GM12872 (cell line): ENCODE results near the gene HRAS.

Experiments
- TF ChIP-seq, protein P1 (sequence below): IDR thresholded peaks from 3 replicates; pipeline ENCODE4 v1.5.1; 2011; ENCODE audit warnings: low read depth, mild to moderate bottlenecking, low read length, moderate library complexity; ENCODE audit not compliant: insufficient read depth

The HRAS gene

DNA sequence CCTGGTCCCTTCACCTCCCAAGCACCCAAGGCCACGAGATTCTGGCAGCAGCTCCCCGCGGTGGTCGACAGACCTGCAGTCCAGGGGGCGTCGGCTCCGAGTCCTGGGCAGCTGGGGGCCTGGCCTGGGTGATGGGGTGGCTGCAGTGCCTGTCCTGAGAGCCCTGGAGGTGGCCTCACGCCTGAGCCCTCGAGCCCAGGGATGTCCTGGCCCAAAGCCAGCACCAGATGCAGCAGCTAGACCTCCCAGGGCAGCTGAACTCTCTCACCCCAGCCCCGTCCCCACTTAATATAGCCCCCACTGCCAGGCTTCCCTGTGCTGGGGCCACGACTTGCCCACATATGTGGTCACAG is 18.6 kb upstream of the HRAS start:
- TF ChIP-seq, protein P1, sequence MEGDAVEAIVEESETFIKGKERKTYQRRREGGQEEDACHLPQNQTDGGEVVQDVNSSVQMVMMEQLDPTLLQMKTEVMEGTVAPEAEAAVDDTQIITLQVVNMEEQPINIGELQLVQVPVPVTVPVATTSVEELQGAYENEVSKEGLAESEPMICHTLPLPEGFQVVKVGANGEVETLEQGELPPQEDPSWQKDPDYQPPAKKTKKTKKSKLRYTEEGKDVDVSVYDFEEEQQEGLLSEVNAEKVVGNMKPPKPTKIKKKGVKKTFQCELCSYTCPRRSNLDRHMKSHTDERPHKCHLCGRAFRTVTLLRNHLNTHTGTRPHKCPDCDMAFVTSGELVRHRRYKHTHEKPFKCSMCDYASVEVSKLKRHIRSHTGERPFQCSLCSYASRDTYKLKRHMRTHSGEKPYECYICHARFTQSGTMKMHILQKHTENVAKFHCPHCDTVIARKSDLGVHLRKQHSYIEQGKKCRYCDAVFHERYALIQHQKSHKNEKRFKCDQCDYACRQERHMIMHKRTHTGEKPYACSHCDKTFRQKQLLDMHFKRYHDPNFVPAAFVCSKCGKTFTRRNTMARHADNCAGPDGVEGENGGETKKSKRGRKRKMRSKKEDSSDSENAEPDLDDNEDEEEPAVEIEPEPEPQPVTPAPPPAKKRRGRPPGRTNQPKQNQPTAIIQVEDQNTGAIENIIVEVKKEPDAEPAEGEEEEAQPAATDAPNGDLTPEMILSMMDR: no peak

DNA sequence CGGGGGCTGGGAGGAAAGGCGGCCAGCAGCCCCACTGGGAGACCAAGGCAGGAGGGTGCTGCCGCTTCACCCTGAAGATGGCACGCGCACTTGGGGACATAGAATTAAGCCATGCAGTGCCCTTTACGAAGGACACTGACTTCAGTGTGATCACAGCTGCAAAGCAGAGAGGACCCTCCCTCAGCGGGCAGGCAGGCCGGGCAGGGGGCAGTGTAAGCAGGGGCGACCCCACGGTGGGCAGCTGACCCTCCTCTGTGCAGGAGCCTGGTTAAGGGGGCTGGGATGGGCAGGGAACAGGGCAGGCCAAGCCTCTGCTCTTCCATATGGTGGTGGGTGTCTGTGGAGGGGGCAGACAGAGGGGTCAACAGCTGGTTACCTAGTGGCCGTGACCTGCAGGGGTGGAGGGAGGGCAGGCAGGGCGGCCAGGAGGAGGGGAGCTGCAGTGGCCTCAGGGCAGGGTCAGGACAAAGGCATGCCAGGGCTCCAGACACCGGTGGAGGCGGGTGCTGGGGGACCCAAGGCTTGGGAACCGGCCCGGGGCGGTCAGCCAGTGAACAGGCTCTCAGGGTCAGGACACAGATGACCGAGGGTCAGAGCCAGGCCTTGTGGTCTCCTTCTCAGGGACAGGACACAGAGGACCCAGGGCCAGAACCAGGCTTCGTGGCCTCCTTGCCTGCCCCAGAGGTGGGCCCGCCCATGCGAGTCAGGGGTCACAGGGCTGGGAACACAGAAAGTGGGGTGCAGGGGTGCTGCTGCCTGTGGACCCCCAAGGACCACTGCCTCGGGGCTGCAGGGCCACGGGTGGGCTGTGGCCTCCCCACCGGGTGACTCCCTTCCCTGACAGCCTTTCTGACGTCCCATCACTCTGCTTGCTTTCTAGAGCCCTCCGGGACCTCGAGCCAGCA is 18.0 kb upstream of the HRAS start:
- TF ChIP-seq, protein P1: no peak

DNA sequence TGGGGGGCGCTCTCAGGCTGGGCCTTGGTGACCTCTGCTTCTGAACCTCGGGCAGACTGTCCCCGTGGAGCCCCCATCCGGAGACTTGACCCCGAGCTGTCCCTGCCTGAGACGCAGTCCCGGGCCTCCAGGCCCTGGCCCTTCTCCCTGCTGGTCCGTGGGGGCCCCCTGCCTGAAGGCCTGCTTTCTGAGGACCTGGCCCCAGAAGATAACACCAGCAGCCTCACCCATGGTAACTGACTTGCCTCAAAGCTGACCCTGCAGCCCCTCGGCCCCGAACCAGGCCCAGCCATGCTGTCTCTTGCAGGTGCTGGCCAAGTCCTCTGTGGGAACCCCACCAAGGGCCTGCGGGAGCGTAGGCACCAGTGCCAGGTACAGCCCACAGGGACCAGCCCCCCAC is 16.2 kb upstream of the HRAS start:
- TF ChIP-seq, protein P1: no peak

DNA sequence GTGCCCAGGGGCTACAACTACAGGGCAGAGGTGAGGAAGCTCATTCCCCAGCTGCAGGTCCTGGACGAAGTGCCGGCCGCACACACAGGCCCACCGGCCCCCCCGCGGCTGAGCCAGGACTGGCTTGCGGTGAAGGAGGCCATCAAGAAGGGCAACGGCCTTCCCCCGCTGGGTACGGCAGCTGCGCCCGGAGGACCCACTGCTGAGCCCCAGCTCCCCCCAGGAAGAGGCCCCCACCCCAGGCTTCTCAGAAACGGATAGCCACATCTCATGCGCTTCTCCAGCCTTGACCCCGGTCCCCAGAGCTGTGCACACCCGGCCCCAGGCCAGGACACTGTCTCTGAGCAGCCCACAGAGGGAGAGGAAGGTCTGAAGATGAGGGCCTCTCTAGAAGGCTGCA is 15.8 kb upstream of the HRAS start:
- TF ChIP-seq, protein P1: no peak

DNA sequence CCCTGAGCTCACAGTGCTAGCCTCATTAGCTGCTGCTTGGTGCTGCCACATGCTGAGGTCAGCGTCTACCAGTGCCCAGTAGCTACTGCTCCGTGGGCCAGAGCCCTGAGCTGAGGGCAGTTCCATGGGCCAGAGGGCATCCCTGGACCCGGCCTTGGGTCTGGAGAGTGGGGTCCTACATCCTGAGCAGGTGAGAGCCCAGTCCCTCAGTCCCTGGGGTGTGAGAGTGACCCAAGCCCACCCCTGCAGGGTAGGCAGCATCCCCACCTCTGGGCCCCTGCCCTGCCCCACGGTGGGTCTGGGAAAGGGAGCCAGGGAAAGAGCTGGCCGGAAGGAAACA is 15.3 kb upstream of the HRAS start:
- TF ChIP-seq, protein P1: no peak

DNA sequence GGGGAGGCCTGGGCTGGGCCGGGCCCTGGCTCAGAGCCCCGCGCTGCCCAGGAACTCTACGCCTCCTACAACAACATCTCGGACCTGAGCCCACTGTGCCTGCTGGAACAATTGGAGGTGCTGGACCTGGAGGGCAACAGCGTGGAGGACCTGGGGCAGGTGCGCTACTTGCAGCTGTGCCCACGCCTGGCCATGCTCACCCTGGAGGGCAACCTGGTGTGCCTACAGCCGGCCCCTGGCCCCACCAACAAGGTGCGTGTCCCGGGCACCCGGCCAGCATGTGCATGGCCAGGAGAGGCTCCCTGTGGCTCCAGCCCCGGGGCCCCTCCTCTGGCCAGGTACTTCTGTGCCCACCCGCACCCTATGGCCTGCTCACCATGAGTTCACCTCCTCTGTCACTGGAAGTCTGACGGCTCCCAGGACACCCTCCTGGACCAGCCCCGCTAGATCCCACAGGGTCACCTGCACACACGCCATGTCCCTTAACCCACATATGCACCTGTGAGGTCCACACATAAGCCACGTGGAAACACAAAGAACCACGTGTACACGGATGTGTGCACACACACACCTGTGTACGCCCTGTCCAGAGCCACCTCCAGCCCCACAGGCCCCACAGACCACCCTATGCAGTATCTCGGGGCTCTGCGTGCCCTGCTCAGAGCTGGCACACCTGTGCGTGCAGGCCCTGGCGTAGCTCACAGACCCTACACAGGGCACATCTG is 14.8 kb upstream of the HRAS start:
- TF ChIP-seq, protein P1: no peak

DNA sequence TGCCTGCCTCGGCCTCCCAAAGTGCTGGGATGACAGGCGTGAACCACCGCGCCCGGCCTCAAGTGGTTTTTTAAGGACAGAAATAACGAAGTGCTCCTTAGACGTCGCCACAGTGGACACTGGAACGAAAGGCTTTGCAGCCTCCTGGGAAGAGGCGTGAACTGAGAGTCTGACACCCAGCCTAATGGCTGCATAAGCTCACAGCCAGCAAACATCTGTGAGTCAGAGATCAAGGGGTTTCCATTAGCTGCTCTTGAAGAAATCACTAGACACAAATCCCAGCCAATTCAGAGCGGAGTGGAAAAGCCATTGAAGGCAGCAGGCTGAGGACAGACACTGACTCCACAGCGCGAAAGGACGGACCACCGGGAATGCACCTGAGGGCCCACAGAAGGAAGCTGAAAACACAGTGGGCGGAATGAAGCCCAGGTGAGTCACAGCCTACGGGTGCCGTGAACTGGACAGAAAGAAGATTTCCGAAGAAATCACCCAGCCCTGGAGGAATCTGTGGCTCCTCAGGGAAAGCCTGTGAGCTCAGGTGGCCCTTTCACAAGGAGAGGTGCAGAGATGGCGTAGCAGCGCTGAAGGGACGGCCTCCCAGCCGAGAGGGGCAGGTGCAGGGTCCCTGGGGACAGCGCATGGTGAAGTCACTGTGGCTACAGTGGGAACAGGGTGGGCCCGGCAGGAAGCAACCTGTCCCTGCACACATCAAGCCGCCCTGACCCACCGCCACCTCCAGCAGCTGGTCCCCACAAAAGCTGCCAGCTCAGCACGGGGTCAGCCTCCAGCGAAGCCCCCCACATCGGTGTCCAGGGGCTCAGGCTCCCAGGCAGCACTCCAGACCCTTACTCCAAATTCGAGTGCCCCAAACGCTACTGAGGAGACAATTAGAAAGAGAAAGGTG is 13.6 kb upstream of the HRAS start:
- TF ChIP-seq, protein P1: no peak
